ENCODE data around the gene SLC38A4. TPM values are rescaled to one million over a fixed set of nuclear protein-coding genes. Genes with fewer than 3 reads are reported as not detected.

Gene SLC38A4
- total and polyA plus RNA-seq, 2 donors: 1.2 to 2.4 TPM

DNA sequence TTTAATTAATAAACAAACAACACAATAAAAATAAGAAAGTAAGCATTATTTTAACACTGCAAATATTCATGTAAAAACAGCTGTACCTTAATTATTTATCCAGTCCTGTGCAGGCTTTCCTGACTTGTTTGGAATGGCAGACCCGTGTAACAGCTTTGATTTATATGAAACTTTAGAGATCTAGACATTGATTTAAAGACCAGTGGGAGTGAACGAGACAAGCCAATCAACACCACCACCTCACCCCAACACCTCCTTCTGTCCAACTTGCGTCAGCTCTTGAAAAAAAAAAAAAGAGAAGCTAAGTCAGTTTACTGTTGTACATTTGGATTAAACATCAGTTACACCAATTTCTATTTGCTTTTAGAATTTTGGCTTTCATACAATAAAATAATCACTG lies 22.3 kb downstream of the SLC38A4 start:
- H3K36me3 ChIP-seq (ENCODE audit: control insufficient read depth in 2 of 2, insufficient read depth in 2 of 2, low read length in 1 of 2): no peaks in the 10 kb centered on the region
- no peak overlapping the region for H3K27ac ChIP-seq (ENCODE audit: low read depth in 1 of 2, low read length in 1 of 2)
- H3K4me1 ChIP-seq (ENCODE audit: control insufficient read depth in 2 of 2, insufficient read depth in 2 of 2, low read length in 2 of 2): no peaks in the 10 kb centered on the region
- H3K27me3 ChIP-seq (ENCODE audit: control insufficient read depth in 2 of 2, insufficient read depth in 1 of 2, low read length in 1 of 2): no peaks in the 10 kb centered on the region
- no peaks in the 10 kb centered on the region for H3K9me3 ChIP-seq (ENCODE audit: control insufficient read depth in 2 of 2, insufficient read depth in 1 of 2, low read length in 1 of 2)
- no peak for DNase-seq (ENCODE audit: low read depth in 6 of 9, low spot score in 9 of 9)
- H3K4me3 ChIP-seq (ENCODE audit: low read length in 2 of 2): no peak overlapping the region
- 92% methylated on average over 3 of the region's 3 CpGs for WGBS

DNA sequence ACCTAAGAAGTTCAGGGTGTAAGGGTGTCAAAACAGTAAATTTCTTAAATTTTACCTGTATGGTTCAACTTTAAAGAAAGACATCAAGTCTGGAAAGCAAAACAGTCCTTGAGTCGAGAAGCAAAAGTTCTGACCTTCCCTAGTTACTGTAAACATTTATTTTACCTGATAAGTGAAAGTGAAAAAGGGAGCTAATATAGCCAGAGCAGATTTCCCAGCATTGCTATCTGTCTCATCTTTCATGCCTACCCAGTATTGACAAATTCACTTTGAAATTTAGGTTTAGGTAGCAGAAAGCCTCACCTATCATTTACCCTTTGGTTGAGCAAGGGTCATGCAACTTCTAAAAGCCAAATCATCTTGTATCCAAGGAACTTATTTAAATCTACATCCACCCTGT lies 24.5 kb downstream of the SLC38A4 start:
- H3K36me3 ChIP-seq (ENCODE audit: control insufficient read depth in 2 of 2, insufficient read depth in 2 of 2, low read length in 1 of 2): no peaks in the 10 kb centered on the region
- DNase-seq (ENCODE audit: low read depth in 6 of 9, low spot score in 9 of 9): no peak
- no peaks in the 10 kb centered on the region for H3K4me1 ChIP-seq (ENCODE audit: control insufficient read depth in 2 of 2, insufficient read depth in 2 of 2, low read length in 2 of 2)
- 88% methylated on average over 1 of the region's 1 CpG for WGBS
- no peak overlapping the region for H3K4me3 ChIP-seq (ENCODE audit: low read length in 2 of 2)
- H3K27ac ChIP-seq (ENCODE audit: low read depth in 1 of 2, low read length in 1 of 2): no peak overlapping the region
- H3K9me3 ChIP-seq (ENCODE audit: control insufficient read depth in 2 of 2, insufficient read depth in 1 of 2, low read length in 1 of 2): no peaks in the 10 kb centered on the region
- no peaks in the 10 kb centered on the region for H3K27me3 ChIP-seq (ENCODE audit: control insufficient read depth in 2 of 2, insufficient read depth in 1 of 2, low read length in 1 of 2)

DNA sequence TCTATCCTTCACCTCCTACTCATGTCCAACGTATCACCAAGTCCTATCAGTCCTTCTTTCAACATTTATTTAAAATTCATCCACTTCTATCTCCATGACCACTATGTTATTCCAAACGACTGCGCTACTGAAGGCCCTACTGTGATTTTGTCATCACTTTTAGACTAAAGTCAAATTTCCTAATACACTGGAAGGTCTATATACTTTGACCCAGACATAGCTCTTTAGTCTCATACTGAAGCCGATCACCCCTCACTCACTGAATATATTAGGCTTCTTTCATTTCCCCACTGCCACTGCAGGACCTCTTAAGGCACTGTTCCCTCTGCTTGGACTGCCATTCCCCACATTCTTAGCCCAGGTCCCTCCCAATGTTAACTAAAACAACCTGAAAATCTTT lies 25.6 kb downstream of the SLC38A4 start:
- no peak overlapping the region for H3K4me3 ChIP-seq (ENCODE audit: low read length in 2 of 2)
- H3K27me3 ChIP-seq (ENCODE audit: control insufficient read depth in 2 of 2, insufficient read depth in 1 of 2, low read length in 1 of 2): no peaks in the 10 kb centered on the region
- 97% methylated on average over 4 of the region's 4 CpGs for WGBS
- no peaks in the 10 kb centered on the region for H3K36me3 ChIP-seq (ENCODE audit: control insufficient read depth in 2 of 2, insufficient read depth in 2 of 2, low read length in 1 of 2)
- no peak for DNase-seq (ENCODE audit: low read depth in 6 of 9, low spot score in 9 of 9)
- H3K9me3 ChIP-seq (ENCODE audit: control insufficient read depth in 2 of 2, insufficient read depth in 1 of 2, low read length in 1 of 2): no peaks in the 10 kb centered on the region
- no peak overlapping the region for H3K27ac ChIP-seq (ENCODE audit: low read depth in 1 of 2, low read length in 1 of 2)
- no peaks in the 10 kb centered on the region for H3K4me1 ChIP-seq (ENCODE audit: control insufficient read depth in 2 of 2, insufficient read depth in 2 of 2, low read length in 2 of 2)

DNA sequence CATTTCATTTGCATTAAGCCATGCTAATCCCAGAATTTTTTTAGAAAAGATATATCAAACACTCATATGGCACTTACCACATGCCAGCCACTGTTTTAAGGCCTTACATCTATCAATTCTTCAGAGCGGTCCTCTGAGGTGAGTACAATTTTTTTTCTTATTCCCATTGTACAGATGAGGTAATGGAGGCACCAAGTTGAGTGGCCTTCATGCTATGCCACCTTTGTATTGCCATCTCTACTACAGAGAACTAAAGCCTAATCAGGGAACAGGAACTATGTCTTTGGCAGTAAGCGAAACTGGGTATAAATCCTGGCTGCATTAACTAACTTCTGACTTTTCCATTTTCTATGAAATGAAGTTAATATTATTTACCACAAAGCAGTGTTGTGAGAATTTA lies 27.1 kb downstream of the SLC38A4 start:
- H3K4me1 ChIP-seq (ENCODE audit: control insufficient read depth in 2 of 2, insufficient read depth in 2 of 2, low read length in 2 of 2): no peaks in the 10 kb centered on the region
- H3K9me3 ChIP-seq (ENCODE audit: control insufficient read depth in 2 of 2, insufficient read depth in 1 of 2, low read length in 1 of 2): no peaks in the 10 kb centered on the region
- no peak overlapping the region for H3K4me3 ChIP-seq (ENCODE audit: low read length in 2 of 2)
- no peak for DNase-seq (ENCODE audit: low read depth in 6 of 9, low spot score in 9 of 9)
- no peaks in the 10 kb centered on the region for H3K27me3 ChIP-seq (ENCODE audit: control insufficient read depth in 2 of 2, insufficient read depth in 1 of 2, low read length in 1 of 2)
- H3K36me3 ChIP-seq (ENCODE audit: control insufficient read depth in 2 of 2, insufficient read depth in 2 of 2, low read length in 1 of 2): no peaks in the 10 kb centered on the region
- WGBS: 95% methylated on average over 2 of the region's 2 CpGs
- no peak overlapping the region for H3K27ac ChIP-seq (ENCODE audit: low read depth in 1 of 2, low read length in 1 of 2)

DNA sequence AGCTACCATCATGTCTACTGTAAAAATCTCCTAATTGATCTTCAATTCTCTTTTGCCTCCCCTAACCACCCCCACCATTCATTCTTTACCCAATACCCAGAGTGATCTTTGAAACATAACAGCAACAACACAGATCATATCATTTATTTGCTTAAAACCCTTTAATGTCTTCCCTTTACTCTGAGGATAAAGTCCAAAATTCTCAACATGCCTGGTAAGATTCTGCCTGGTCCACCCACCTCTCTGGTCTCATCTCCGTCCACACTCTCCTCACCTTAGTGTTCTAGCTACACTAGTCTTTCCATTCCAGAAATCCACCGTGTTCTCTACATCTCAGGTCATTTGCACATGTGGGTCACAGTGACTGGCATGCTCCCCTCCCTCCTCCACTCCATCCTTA lies 27.7 kb downstream of the SLC38A4 start:
- no peak overlapping the region for H3K4me3 ChIP-seq (ENCODE audit: low read length in 2 of 2)
- no peak for DNase-seq (ENCODE audit: low read depth in 6 of 9, low spot score in 9 of 9)
- no peaks in the 10 kb centered on the region for H3K27me3 ChIP-seq (ENCODE audit: control insufficient read depth in 2 of 2, insufficient read depth in 1 of 2, low read length in 1 of 2)
- no peaks in the 10 kb centered on the region for H3K36me3 ChIP-seq (ENCODE audit: control insufficient read depth in 2 of 2, insufficient read depth in 2 of 2, low read length in 1 of 2)
- WGBS: 94% methylated on average over 2 of the region's 2 CpGs
- H3K27ac ChIP-seq (ENCODE audit: low read depth in 1 of 2, low read length in 1 of 2): no peak overlapping the region
- H3K4me1 ChIP-seq (ENCODE audit: control insufficient read depth in 2 of 2, insufficient read depth in 2 of 2, low read length in 2 of 2): no peaks in the 10 kb centered on the region
- no peaks in the 10 kb centered on the region for H3K9me3 ChIP-seq (ENCODE audit: control insufficient read depth in 2 of 2, insufficient read depth in 1 of 2, low read length in 1 of 2)

DNA sequence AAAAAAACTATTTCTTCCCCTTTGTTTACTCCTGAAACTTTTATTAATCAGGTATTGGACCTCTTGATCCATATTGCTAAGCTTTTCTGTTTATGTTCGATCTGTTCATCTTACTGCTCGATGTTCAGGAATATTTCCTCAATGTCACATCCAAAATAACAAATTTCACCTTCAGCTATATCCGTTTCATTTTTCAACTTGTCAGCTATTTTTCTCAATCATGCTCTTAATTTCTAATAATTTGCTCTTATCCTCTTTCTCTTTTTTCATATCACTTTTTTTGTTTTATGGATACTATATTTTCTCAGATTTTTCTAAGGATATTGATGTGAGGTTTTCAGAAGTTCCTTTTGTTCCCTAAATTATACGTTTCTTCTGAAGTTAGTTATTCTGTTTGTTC lies 29.8 kb downstream of the SLC38A4 start:
- no peaks in the 10 kb centered on the region for H3K27me3 ChIP-seq (ENCODE audit: control insufficient read depth in 2 of 2, insufficient read depth in 1 of 2, low read length in 1 of 2)
- no peaks in the 10 kb centered on the region for H3K36me3 ChIP-seq (ENCODE audit: control insufficient read depth in 2 of 2, insufficient read depth in 2 of 2, low read length in 1 of 2)
- H3K4me3 ChIP-seq (ENCODE audit: low read length in 2 of 2): no peak overlapping the region
- DNase-seq (ENCODE audit: low read depth in 6 of 9, low spot score in 9 of 9): no peak
- 97% methylated on average over 4 of the region's 4 CpGs for WGBS
- H3K9me3 ChIP-seq (ENCODE audit: control insufficient read depth in 2 of 2, insufficient read depth in 1 of 2, low read length in 1 of 2): no peaks in the 10 kb centered on the region
- no peak overlapping the region for H3K27ac ChIP-seq (ENCODE audit: low read depth in 1 of 2, low read length in 1 of 2)
- H3K4me1 ChIP-seq (ENCODE audit: control insufficient read depth in 2 of 2, insufficient read depth in 2 of 2, low read length in 2 of 2): no peaks in the 10 kb centered on the region

DNA sequence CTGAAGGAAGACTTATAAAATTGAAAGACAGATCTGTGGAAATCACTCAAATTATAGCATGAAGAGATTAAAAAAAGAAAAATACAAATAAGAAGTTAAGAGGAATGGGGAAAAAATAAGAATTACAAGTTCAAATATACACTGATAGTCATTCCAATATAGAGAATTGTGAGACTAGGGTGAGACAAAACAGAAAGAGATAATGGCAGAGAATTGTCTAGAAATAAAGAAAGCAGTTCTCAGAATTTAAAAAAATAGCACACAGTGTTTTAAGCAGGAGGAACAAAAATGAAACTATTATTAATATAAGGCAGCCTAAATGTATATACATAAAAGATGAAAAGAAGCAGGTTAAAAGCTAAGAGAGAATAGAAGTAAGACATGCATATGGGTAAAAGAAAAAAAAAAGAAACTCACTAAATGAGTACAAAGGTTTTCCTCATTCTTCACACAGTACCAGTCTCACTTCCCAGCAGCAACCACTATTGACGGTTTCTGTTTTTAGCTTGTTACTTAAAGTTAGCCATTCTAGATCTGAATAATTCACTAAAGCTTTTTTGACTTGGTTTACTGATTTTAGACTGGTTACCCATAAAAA lies 31.1 kb downstream of the SLC38A4 start:
- Histone ChIP-seq H3K36me3 (ENCODE audit: control insufficient read depth in 2 of 2, insufficient read depth in 2 of 2, low read length in 1 of 2) (no peaks in the 10 kb centered on the region), H3K27me3 (ENCODE audit: control insufficient read depth in 2 of 2, insufficient read depth in 1 of 2, low read length in 1 of 2) (no peaks in the 10 kb centered on the region), H3K27ac (ENCODE audit: low read depth in 1 of 2, low read length in 1 of 2) (no peak overlapping the region), H3K4me3 (ENCODE audit: low read length in 2 of 2) (no peak overlapping the region), H3K9me3 (ENCODE audit: control insufficient read depth in 2 of 2, insufficient read depth in 1 of 2, low read length in 1 of 2) (no peaks in the 10 kb centered on the region), H3K4me1 (ENCODE audit: control insufficient read depth in 2 of 2, insufficient read depth in 2 of 2, low read length in 2 of 2) (no peaks in the 10 kb centered on the region)
- no peak for DNase-seq (ENCODE audit: low read depth in 6 of 9, low spot score in 9 of 9)
- WGBS: 93% methylated on average over 1 of the region's 1 CpG

DNA sequence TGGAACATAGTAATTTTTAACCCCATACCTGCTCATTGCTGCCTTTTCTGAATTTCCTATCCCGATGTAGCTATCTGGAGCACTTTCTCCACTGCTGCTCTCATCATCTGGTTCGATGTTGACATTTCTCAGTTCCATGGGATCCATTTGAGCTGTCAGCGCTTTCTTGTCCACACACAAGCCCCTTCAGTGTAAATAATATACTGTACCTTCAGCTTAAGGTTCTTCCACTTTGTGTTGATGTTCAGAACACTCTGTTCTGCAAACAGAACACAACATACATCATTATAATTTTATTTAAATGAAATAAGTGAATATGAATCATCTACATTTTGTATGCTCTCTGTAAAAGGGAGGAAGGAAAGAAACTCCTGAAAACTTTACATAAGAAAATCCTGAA lies 32.9 kb downstream of the SLC38A4 start:
- Histone ChIP-seq H3K9me3 (ENCODE audit: control insufficient read depth in 2 of 2, insufficient read depth in 1 of 2, low read length in 1 of 2) (no peaks in the 10 kb centered on the region), H3K27me3 (ENCODE audit: control insufficient read depth in 2 of 2, insufficient read depth in 1 of 2, low read length in 1 of 2) (no peaks in the 10 kb centered on the region), H3K27ac (ENCODE audit: low read depth in 1 of 2, low read length in 1 of 2) (no peak overlapping the region), H3K4me1 (ENCODE audit: control insufficient read depth in 2 of 2, insufficient read depth in 2 of 2, low read length in 2 of 2) (no peaks in the 10 kb centered on the region), H3K4me3 (ENCODE audit: low read length in 2 of 2) (no peak overlapping the region), H3K36me3 (ENCODE audit: control insufficient read depth in 2 of 2, insufficient read depth in 2 of 2, low read length in 1 of 2) (no peaks in the 10 kb centered on the region)
- no peak for DNase-seq (ENCODE audit: low read depth in 6 of 9, low spot score in 9 of 9)
- WGBS: 98% methylated on average over 3 of the region's 3 CpGs

DNA sequence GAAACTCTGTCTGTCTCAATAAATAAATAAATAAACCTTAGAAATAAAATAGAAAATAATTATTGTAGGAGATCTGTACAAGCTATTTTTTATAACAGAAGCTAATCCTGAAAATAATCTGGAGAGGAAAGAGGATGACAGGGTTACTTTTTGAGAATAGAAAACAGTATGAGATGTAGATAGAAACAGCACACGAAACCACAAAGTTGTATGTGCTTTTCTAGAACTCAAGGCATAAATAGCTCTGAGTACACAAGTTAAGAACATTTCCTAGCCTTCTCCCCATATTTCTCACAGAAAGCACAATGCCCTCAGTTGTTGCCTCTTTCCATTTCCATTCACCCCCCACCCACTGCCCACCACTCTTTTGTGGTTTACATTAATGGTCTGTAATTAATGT lies 35.7 kb downstream of the SLC38A4 start:
- no peaks in the 10 kb centered on the region for H3K36me3 ChIP-seq (ENCODE audit: control insufficient read depth in 2 of 2, insufficient read depth in 2 of 2, low read length in 1 of 2)
- no peak for DNase-seq (ENCODE audit: low read depth in 6 of 9, low spot score in 9 of 9)
- WGBS: 97% methylated on average over 1 of the region's 1 CpG
- H3K9me3 ChIP-seq (ENCODE audit: control insufficient read depth in 2 of 2, insufficient read depth in 1 of 2, low read length in 1 of 2): no peaks in the 10 kb centered on the region
- H3K4me3 ChIP-seq (ENCODE audit: low read length in 2 of 2): no peak overlapping the region
- no peaks in the 10 kb centered on the region for H3K4me1 ChIP-seq (ENCODE audit: control insufficient read depth in 2 of 2, insufficient read depth in 2 of 2, low read length in 2 of 2)
- H3K27me3 ChIP-seq (ENCODE audit: control insufficient read depth in 2 of 2, insufficient read depth in 1 of 2, low read length in 1 of 2): no peaks in the 10 kb centered on the region
- no peak overlapping the region for H3K27ac ChIP-seq (ENCODE audit: low read depth in 1 of 2, low read length in 1 of 2)
